HK-2 (cell line): ENCODE measurements around the gene ZBTB21.
"Not testable (repeated sequence)": the region's sequence is repeated elsewhere in the genome, so short reads cannot be mapped to it uniquely, and the experiment has no call there.

Experiments
- DNase-seq: peaks from one replicate; pipeline ENCODE4 v3.0.0-alpha.2; 2018; ENCODE audit not compliant: unreplicated experiment

ZBTB21 gene

GRCh38 chr21:41967708-41968107 lies 42.5 kb downstream of the ZBTB21 start:
- DNase-seq, result no peak

DNA sequence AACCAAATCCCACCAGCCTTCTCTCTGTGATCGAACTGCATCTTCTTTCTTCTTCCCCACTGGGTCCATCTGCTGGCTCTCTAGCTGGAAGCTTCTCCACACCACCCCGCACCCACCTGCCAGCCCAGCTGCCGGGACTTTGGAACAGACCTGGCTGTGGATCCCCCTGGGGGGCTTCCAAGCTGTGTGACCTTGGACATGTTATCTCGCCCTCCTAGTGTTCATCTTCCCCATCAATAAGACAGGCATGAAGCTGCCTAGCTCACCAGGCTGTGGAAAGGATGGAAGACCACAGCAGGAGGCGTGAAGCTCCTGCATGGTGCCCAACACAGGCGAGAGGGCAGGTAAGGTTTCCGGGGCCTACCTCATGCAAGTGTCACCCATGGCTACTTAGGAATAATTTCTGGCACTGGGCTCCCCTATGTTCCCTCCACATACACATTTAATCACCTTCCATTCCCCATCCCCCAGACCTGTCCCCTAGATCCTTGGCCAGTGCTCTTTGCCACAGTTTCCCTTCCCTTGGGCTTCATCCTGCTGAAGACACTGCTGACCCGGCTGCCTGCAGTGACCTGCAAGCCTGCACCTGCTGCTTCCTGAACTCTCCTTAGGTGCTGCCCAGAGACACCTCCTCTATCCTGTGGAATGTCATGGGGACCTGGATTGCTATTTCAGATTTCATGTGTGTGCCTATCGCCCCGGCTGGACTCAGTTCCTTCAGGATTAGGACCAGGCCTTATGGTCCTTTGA lies 43.1 kb downstream of the ZBTB21 start:
- DNase-seq, result no peak

- DNase-seq, result no peak
These were observed 43.9 kb downstream of the ZBTB21 start for GRCh38 chr21:41966041-41966833.

- DNase-seq, result no peak
These were observed 44.6 kb downstream of the ZBTB21 start for GRCh38 chr21:41965461-41966013.

DNA sequence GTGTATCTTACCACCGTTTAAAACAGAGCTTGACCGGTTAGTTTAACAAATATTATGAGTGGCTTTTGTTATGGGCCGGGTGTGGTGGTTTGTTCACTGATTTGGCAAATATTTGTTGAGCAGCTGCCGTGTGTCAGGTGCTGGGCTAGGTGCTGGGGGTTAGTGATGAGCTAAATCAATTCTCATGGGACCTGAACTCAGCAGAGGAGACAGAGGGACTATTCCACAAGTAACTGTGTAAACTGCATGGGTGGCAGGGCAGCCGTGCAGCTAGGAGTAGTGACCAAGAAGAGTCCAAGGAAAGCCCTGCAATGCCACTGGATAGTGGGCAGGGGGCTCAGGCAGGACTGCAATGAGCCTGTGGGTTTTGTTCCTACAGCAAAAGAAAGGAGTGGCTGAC lies 45.1 kb downstream of the ZBTB21 start:
- no peak for DNase-seq

DNA sequence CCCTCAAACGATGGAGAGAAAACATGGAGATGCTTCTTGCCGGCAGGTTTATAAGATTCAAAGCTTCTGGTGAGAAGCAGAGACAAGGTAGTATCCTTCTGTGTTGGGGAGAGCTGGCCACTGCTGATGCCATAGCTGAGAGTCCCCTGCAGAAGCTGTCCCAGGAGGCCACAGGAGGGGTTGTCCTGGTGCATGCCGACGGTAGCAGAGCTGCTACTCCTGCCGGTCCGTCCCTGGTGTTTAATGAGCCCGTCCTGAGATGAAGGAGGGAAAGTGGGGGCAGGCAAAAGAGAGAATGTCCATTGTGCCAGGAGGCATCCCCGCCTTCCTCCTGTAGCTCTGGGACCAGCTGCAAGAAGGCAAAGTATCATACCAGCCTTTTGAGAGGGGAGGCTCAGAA lies 46.0 kb downstream of the ZBTB21 start:
- no peak for DNase-seq

DNA sequence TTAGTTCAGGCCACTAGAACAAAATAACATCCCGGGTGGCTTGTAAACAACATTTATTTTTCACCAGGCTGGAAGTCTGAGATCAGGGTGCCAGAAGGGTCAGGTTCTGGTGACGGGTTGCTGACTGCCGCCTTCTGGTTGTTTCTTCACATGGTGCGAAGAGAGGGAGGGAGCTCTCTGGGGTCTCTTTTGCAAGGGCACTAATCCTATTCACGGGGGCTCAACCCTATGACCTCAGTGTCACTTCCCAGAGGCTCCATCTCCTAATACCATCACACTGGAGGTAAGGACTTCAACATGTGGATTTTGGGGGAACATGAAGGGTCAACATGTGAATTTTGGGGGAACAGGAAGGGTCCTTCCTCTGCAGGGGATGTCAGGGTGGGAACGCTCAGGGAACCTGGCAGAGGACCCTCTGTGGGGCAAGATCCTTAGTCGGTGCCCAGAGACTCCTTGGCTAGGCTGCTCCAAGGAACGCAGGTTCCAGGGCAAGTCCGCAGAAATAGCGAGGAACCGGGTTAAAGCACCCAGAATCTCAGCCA lies 47.7 kb downstream of the ZBTB21 start:
- no peak for DNase-seq

DNA sequence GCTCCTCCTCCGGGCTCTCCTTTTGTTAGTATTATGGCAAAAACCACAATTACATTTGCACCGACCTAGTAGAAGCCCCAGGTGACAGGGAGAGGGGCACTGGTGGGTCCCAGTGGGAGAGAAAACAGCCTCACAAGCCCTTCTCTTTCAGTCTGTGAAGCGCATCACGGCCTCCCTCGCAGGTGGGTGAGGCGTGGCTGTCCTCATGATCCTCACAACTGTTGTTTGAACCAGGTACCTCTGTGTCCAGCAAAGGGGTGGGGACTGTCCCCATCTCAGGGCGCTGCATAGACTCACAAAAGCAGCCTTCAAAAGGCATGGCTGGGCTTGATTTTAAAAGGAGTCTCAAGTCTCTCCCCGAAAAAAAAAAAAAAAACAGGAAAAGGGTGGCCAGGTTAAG lies 48.4 kb downstream of the ZBTB21 start:
- no peak for DNase-seq

DNA sequence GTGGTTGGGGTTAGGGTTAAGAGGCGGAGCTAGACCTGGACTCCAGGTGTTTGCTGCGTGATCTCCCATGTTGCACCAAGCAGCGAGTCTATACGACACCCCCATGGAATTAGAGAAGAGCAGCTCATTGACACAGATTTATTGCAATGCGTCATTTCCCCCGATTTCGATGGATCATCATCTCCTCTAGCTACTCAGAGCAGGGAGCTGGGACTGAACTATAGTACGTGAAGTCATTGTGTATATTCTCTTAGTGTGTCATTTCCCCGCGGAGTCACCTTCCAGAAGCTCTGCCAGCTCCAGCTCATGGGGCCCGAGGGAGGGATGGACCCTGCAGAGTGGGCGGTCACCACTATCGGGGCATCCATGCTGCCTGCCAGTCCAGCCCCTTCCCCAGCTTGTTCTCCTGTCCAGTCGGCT lies 48.9 kb downstream of the ZBTB21 start:
- DNase-seq, result no peak

GRCh38 chr21:41960386-41960785 lies 49.8 kb downstream of the ZBTB21 start:
- no peak for DNase-seq

DNA sequence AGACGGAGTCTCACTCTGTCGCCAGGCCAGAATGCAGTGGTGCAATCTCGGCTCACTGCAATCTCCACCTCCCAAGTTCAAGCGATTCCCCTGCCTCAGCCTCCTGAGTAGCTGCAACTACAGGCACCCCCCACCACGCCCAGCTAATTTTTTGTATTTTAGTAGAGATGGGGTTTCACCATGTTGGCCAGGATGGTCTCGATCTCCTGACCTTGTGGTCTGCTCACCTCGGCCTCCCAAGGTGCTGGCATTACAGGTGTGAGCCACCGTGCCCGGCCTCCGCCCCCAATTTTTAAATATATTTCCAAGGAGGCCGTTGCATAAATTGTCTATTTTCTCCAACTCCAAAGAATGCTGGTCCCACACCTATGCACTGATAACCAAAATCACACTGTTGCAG lies 50.5 kb downstream of the ZBTB21 start:
- not testable (repeated sequence) for DNase-seq

DNA sequence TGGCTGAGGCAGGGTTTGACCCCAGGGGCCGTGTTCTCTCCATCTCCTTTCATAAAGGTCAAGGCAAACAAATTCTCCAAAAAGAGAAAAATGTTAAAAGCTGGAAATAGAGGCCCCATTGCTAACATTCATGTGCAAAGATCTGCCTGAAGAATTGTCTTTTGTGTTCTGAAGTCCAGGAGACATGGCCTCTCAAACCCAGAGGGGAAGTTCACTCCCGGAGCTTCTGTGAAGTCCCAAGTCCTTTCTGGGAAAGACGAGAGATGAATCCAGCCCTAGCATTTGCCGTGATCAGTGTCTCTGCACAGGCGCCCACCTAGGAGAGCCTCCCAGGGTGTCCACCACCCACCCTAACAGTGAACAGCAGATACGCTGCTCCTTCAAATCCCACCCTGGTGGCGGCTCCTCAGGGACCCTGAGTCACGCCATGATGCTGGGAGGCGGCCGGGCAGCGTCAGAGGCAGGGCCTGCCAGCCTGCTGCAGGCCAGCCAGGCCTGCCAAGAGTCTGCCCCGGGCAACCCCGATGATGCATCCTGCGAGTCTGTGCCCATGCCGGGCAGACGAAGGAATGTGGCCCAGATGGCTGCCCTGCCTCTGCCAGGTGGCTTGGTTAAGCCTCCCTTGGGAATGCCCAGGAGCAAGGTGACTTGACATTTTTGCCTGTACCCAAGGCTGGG lies 51.1 kb downstream of the ZBTB21 start:
- DNase-seq, result no peak

- peak; percentile 59 for DNase-seq
These were observed 52.0 kb downstream of the ZBTB21 start for GRCh38 chr21:41957991-41958766.

GRCh38 chr21:41956926-41957729 lies 53.0 kb downstream of the ZBTB21 start:
- DNase-seq, result no peak

GRCh38 chr21:41955516-41955915 lies 54.6 kb downstream of the ZBTB21 start:
- DNase-seq, result no peak

- no peak for DNase-seq
These were observed 55.3 kb downstream of the ZBTB21 start for GRCh38 chr21:41954654-41955499.

- peak; percentile 66 for DNase-seq
These were observed 56.1 kb downstream of the ZBTB21 start, which contains the start of gene C2CD2 for GRCh38 chr21:41953831-41954653. C2CD2 (minus strand) TSS chr21:41954018; CDS start chr21:41953648, 370 bp downstream.

DNA sequence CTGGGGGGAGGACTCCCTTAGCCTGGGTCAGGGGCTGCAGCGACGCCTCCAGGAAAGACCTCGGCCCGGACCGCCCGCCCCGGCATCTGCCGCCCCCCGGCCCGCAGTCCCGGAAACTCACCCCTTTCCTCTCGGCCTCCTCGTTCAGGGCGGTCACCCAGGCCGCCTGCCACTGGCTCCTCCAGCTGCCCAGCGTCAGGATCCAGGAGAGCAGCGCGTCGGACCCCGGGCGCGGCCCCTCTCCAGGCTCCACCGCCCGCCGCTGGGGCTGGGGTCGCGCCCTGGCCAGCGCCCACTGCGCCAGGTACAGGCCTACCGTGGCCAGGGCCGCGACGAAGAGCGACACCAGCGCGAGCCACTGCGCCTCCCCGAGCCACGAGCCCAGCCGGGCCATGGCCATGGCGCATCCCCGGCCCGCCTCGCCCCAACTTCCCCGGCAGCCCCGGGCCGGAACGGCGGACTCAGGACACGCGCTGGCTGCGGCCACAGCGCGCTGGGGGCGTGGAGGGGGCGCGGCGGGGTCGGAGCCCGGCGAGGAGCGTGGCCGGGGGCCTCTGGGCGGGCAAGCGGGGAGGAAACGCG lies 56.8 kb downstream of the ZBTB21 start:
- peak; percentile 30 for DNase-seq
